Measurements from ENCODE around the gene GINS2.

DNA sequence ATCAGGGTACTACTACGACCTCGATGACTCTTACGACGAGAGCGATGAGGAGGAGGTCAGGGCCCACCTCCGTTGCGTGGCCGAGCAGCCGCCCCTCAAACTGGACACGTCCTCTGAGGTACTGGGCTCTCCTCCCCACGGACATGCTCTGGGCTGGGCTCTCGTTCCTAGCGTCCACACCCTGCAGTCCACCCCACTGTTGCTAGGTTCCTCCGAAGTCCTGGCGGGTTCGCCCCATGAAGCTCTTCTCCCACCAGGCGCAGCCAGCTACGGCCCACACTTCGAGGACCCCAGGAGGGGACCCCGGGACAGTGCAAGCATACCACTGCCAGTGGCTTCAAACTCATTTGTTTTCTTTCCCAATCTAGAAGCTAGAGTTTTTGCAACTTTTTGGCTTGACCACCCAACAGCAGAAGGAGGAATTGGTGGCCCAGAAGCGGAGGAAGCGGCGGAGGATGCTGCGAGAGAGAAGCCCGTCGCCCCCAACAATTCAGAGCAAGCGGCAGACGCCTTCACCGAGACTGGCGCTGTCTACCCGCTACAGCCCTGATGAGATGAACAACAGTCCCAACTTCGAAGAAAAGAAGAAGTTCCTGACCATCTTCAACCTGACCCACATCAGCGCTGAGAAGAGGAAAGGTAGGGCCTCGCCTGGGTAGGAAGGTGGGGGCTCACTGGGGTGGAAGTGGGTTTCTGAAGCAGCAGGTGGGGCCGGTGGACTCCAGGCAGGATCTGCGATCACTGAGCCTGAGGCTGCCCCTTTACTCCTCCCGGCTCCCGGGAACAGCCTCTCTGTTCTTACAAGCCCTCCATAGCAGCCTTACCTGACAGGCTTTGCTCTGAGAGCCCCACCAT lies 25.6 kb downstream of the GINS2 start:
- no peak for TF ChIP-seq EZH2 (IDR thresholded peaks at IDR 0.05; ENCODE audit: borderline replicate concordance, low read length)
- TF ChIP-seq, protein P1, sequence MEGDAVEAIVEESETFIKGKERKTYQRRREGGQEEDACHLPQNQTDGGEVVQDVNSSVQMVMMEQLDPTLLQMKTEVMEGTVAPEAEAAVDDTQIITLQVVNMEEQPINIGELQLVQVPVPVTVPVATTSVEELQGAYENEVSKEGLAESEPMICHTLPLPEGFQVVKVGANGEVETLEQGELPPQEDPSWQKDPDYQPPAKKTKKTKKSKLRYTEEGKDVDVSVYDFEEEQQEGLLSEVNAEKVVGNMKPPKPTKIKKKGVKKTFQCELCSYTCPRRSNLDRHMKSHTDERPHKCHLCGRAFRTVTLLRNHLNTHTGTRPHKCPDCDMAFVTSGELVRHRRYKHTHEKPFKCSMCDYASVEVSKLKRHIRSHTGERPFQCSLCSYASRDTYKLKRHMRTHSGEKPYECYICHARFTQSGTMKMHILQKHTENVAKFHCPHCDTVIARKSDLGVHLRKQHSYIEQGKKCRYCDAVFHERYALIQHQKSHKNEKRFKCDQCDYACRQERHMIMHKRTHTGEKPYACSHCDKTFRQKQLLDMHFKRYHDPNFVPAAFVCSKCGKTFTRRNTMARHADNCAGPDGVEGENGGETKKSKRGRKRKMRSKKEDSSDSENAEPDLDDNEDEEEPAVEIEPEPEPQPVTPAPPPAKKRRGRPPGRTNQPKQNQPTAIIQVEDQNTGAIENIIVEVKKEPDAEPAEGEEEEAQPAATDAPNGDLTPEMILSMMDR (conservative IDR thresholded peaks at IDR 0.05 in 1 of 2, IDR thresholded peaks at IDR 0.05 in 1 of 2; ENCODE audit: extremely low read depth in 1 of 2, insufficient read depth in 1 of 2, low read depth in 1 of 2, low read length in 2 of 2) = no peak
